ENCODE data around the gene RNF123. TPM values are rescaled to one million over a fixed set of nuclear protein-coding genes. Genes with fewer than 3 reads are reported as not detected.

RNF123 gene
- total RNA-seq, 1 donor: 31.5 TPM

DNA sequence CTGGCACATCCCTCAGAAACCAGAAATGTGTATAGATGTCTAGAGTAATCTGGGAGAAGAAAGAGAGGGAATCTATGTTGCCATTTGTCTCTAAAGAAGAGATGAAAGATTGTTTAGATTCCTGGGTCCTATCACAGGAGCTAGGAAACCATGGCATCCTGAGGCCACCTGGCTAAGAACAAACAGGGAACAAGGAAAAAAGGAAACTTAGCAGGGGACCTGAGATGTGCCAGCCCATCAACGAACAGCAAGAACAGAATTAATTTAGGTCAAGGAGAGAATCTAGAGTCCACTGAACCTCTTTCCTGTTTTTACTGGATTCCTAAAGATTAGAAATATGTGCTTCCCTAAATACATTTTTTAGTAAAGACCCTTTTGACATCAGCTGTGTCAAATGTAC is 66.7 kb downstream of the RNF123 start:
- H3K4me3 ChIP-seq (ENCODE audit: low read depth, low read length): no peak overlapping the region
- no peak for DNase-seq (ENCODE audit: low read depth)
- TF ChIP-seq, protein P1, sequence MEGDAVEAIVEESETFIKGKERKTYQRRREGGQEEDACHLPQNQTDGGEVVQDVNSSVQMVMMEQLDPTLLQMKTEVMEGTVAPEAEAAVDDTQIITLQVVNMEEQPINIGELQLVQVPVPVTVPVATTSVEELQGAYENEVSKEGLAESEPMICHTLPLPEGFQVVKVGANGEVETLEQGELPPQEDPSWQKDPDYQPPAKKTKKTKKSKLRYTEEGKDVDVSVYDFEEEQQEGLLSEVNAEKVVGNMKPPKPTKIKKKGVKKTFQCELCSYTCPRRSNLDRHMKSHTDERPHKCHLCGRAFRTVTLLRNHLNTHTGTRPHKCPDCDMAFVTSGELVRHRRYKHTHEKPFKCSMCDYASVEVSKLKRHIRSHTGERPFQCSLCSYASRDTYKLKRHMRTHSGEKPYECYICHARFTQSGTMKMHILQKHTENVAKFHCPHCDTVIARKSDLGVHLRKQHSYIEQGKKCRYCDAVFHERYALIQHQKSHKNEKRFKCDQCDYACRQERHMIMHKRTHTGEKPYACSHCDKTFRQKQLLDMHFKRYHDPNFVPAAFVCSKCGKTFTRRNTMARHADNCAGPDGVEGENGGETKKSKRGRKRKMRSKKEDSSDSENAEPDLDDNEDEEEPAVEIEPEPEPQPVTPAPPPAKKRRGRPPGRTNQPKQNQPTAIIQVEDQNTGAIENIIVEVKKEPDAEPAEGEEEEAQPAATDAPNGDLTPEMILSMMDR (IDR thresholded peaks at IDR 0.05; ENCODE audit: insufficient read depth, low read depth, low read length): no peak

DNA sequence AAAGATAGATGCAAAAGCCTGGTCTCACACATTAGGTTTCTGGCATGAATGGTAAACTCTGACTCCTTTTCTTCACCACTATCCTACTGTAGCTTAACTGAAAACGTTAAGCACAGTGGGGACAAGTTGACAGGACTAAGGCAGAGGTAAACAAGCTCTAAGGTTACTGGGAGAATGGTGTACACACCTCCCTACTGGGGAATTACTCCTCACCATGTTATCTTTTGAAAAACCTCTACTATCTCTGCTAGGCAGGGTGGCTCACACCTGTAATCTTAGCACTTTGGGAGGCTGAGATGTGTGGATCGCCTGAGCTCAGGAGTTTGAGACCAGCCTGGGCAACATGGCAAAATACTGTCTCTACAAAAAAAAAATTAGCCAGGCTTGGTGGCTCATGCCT is 67.8 kb downstream of the RNF123 start:
- TF ChIP-seq, protein P1 (IDR thresholded peaks at IDR 0.05; ENCODE audit: insufficient read depth, low read depth, low read length): no peak
- DNase-seq (ENCODE audit: low read depth): no peak
- no peak overlapping the region for H3K4me3 ChIP-seq (ENCODE audit: low read depth, low read length)

DNA sequence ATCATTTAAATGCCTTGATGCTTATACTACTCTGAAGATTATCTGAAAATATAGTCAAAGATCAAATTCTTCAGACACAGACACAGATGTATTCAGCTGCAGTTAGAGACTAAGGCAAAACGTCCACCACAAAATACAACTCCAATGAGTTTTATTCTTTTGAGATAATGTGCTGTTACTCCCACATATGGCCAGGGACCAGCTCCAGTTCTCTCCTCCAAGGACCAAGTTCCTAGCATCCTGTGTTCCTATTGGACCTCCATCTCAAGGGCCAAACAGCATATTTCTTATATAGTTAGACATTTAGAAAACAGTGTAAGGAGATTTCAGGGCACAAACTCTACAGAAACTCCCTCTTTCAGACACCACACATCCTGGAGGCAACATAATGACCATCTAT is 69.9 kb downstream of the RNF123 start:
- H3K4me3 ChIP-seq (ENCODE audit: low read depth, low read length): no peak overlapping the region
- peak; percentile 8 for DNase-seq (ENCODE audit: low read depth)
- TF ChIP-seq, protein P1 (IDR thresholded peaks at IDR 0.05; ENCODE audit: insufficient read depth, low read depth, low read length): no peak

DNA sequence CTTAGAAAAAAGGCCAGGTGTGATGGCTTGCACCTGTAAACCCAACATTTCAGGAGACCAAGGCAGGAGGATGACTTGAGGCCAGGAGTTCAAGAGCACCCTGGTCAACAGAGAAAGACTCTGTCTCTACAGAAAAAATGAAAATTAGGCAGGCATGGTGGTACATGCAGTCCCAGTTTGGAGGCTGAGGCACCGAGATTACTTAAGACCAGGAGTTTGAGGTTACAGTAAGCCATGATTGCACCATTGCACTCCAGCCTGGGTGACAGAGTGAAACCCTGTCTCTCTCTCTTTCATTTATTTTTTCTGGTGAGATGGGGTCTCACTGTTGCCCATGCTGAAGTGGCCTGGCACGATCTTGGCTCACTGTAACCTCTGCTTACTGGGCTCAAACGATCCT is 72.3 kb downstream of the RNF123 start:
- H3K4me3 ChIP-seq (ENCODE audit: low read depth, low read length): no peak overlapping the region
- DNase-seq (ENCODE audit: low read depth): peak; percentile 15
- TF ChIP-seq, protein P1 (IDR thresholded peaks at IDR 0.05; ENCODE audit: insufficient read depth, low read depth, low read length): no peak

DNA sequence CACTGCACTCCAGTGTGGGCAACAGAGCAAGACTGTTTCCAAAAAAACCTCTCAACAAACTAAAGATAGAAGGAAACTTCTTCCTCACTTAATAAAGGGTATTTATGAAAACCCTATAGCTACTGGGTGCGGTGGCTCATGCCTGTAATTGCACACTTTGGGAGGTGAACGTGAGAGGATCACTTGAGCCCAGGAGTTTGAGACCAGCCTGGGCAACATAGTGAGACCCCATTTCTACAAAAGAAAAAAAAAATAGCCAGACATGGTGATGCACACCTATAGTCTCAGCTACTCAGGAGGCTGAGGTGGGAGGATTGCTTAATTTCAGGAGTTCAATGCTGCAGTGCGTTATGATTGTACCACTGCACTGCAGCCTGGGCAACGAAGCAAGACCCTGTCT is 74.6 kb downstream of the RNF123 start:
- TF ChIP-seq, protein P1 (IDR thresholded peaks at IDR 0.05; ENCODE audit: insufficient read depth, low read depth, low read length): no peak
- DNase-seq (ENCODE audit: low read depth): no peak
- no peak overlapping the region for H3K4me3 ChIP-seq (ENCODE audit: low read depth, low read length)

DNA sequence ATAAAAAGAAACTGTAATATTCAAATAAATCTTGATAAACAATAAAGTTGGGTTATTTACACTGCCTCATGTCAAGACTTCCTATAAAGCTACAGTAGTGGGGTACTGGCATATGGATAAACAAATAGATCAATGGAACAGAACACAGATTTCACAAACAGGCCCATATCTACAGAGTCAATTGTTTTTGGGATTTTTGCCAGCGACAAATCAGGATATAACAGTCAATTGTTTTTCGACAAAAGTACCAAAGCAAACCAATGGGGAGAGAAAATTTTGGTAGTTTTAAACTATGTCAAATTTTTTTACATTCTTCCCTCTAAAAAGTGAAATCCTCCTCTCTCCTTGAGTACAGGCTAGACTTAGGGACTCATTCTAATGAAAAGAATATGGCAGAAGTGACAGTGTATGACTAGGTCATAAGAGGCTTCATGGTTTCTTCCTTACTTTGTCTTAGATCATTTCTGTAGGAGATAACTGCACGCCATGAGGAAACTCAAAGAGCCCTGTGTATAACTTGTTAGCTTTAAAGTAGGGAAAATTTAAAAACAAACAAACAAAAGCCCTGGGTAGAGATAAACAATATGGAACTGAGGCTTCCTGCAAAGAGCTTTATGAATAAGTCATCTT is 80.0 kb downstream of the RNF123 start:
- TF ChIP-seq, protein P1 (IDR thresholded peaks at IDR 0.05; ENCODE audit: insufficient read depth, low read depth, low read length): no peak
- no peak overlapping the region for H3K4me3 ChIP-seq (ENCODE audit: low read depth, low read length)
- DNase-seq (ENCODE audit: low read depth): peak; percentile 29

DNA sequence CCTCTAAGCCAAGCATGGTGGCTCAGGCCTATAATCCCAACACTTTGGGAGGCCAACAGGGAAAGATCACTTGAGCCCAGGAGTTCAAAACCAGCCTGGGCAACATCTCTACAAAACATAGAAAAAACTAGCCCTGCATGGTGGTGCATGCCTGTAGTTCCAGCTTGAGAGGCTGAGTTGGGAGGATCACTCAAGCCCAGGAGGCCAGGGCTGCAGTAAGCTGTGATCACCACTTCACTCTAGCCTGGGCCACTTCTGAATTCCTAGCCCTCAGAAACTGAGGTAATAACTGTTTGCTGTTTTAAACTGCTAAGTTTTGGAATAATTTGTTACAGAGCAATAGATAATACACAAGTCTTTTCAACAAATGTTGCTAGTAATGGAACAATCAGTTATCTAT is 80.6 kb downstream of the RNF123 start:
- H3K4me3 ChIP-seq (ENCODE audit: low read depth, low read length): no peak overlapping the region
- TF ChIP-seq, protein P1 (IDR thresholded peaks at IDR 0.05; ENCODE audit: insufficient read depth, low read depth, low read length): no peak
- no peak for DNase-seq (ENCODE audit: low read depth)

All from fibroblast of villous mesenchyme (primary cell).